ENCODE measurements around the gene GOLGA8B. TPM values are rescaled to one million over a fixed set of nuclear protein-coding genes. Genes with fewer than 3 reads are reported as not detected.

GOLGA8B gene
- total RNA-seq, 2 experiments from 2014 or later, result 84.6 to 86.9 TPM

- ATAC-seq, result no peak
- ChIA-PET POLR2A (no interaction called here), CTCF (interaction anchor here (1.3 to 2.0 kb wide), 3 partner anchors 13 to 312 kb away, joined by 3 to 7 read pairs (median 3); partner anchors contain the start of gene GOLGA8B)
- TF ChIP-seq CTCF (IDR thresholded peaks at IDR 0.05), result no peak
- Mint-ChIP-seq H3K4me1 (ENCODE audit: low read depth) (peaks cover 17% of the 10 kb centered on the region), H3K9me3 (no peaks in the 10 kb centered on the region), H3K27ac (no peak overlapping the region), H3K36me3 (ENCODE audit: low read depth) (no peaks in the 10 kb centered on the region), H3K27me3 (peaks cover 23% of the 10 kb centered on the region), H3K4me3 (no peak overlapping the region)
- DNase-seq, result no peak
- intact Hi-C loops (cut with micrococcal nuclease), result no loop called here
Measured at GRCh38 chr15:34608517-34608916, 25.1 kb upstream of the GOLGA8B start.

GRCh38 chr15:34607832-34608231 is 24.4 kb upstream of the GOLGA8B start:
- Mint-ChIP-seq H3K36me3 (ENCODE audit: low read depth) (no peaks in the 10 kb centered on the region), H3K4me1 (ENCODE audit: low read depth) (peaks cover 17% of the 10 kb centered on the region), H3K27ac (no peak overlapping the region), H3K4me3 (no peak overlapping the region), H3K9me3 (no peaks in the 10 kb centered on the region), H3K27me3 (peaks cover 26% of the 10 kb centered on the region)
- DNase-seq, result no peak
- intact Hi-C loops (cut with micrococcal nuclease), result no loop called here
- POLR2A ChIA-PET, result no interaction called here
- TF ChIP-seq CTCF (IDR thresholded peaks at IDR 0.05), result no peak
- no peak for ATAC-seq
- CTCF ChIA-PET, result no interaction called here

GRCh38 chr15:34606545-34606944 is 23.1 kb upstream of the GOLGA8B start:
- no peak overlapping the region for H3K4me3 Mint-ChIP-seq
- CTCF ChIA-PET, result no interaction called here
- POLR2A ChIA-PET, result no interaction called here
- intact Hi-C loops (cut with micrococcal nuclease), result no loop called here
- H3K27me3 Mint-ChIP-seq, result peaks cover 27% of the 10 kb centered on the region
- no peaks in the 10 kb centered on the region for H3K9me3 Mint-ChIP-seq
- peaks cover 17% of the 10 kb centered on the region for H3K4me1 Mint-ChIP-seq (ENCODE audit: low read depth)
- H3K27ac Mint-ChIP-seq, result no peak overlapping the region
- no peak for TF ChIP-seq CTCF (IDR thresholded peaks at IDR 0.05)
- no peaks in the 10 kb centered on the region for H3K36me3 Mint-ChIP-seq (ENCODE audit: low read depth)
- DNase-seq (no peak), ATAC-seq (no peak)

- H3K27ac Mint-ChIP-seq, result no peak overlapping the region
- intact Hi-C loops (cut with micrococcal nuclease), result no loop called here
- no peaks in the 10 kb centered on the region for H3K36me3 Mint-ChIP-seq (ENCODE audit: low read depth)
- ATAC-seq, result no peak
- DNase-seq, result no peak
- ChIA-PET POLR2A (no interaction called here), CTCF (no interaction called here)
- peaks cover 17% of the 10 kb centered on the region for H3K4me1 Mint-ChIP-seq (ENCODE audit: low read depth)
- no peak overlapping the region for H3K4me3 Mint-ChIP-seq
- H3K27me3 Mint-ChIP-seq, result peaks cover 27% of the 10 kb centered on the region
- H3K9me3 Mint-ChIP-seq, result no peaks in the 10 kb centered on the region
- TF ChIP-seq CTCF (IDR thresholded peaks at IDR 0.05), result no peak
Measured at GRCh38 chr15:34606131-34606530, 22.7 kb upstream of the GOLGA8B start.

GRCh38 chr15:34603095-34603494 is 19.6 kb upstream of the GOLGA8B start:
- TF ChIP-seq CTCF (IDR thresholded peaks at IDR 0.05), result no peak
- Mint-ChIP-seq H3K9me3 (no peaks in the 10 kb centered on the region), H3K27me3 (peaks cover 29% of the 10 kb centered on the region), H3K36me3 (ENCODE audit: low read depth) (no peaks in the 10 kb centered on the region), H3K4me1 (ENCODE audit: low read depth) (no peaks in the 10 kb centered on the region), H3K27ac (no peak overlapping the region), H3K4me3 (no peak overlapping the region)
- DNase-seq (no peak), ATAC-seq (no peak)
- intact Hi-C loops (cut with micrococcal nuclease), result no loop called here
- CTCF ChIA-PET, result no interaction called here
- POLR2A ChIA-PET, result no interaction called here

Data from activated CD8-positive, alpha-beta T cell treated with anti-CD3 and anti-CD28 coated beads for 36 hours (primary cell).